Panc1 (cell line): Measurements from ENCODE around the gene PEX5L.

Source experiments
- TF ChIP-seq, protein P1 (sequence below), 2 experiments: IDR thresholded peaks; 2 replicates each; pipeline ENCODE4 v1.6.1; 2011 to 2012; ENCODE audit warnings: low read depth in 2 of 2, control low read depth in 1 of 2, low read length in 1 of 2, mild to moderate bottlenecking in 1 of 2, moderate library complexity in 1 of 2; ENCODE audit not compliant: insufficient read depth in 1 of 2
- TF ChIP-seq, protein P2 (sequence below): fragments of 450-650 bp; IDR thresholded peaks from 2 replicates; pipeline ENCODE4 v1.5.1; 2017; ENCODE audit warnings: mild to moderate bottlenecking

DNA sequence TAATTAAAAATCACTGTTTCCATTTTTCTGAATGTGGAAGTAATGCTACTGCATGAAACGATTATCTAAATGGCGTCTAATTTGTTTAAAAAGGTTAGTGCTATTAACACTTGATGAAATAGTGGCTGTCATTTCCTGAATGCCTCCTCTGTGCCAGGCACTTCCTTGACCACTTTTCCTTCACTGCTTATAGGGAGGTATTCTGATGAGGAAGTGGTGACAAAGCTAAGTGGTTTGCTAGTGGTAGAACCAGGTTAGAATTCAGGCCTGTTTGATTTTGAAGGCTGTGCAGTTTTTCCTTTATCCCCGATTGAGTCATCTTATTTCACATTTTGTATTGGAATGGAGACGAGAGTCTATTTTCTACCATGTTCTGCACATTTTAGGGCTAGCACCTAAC is 264.9 kb downstream of the PEX5L start:
- TF ChIP-seq, protein P1, sequence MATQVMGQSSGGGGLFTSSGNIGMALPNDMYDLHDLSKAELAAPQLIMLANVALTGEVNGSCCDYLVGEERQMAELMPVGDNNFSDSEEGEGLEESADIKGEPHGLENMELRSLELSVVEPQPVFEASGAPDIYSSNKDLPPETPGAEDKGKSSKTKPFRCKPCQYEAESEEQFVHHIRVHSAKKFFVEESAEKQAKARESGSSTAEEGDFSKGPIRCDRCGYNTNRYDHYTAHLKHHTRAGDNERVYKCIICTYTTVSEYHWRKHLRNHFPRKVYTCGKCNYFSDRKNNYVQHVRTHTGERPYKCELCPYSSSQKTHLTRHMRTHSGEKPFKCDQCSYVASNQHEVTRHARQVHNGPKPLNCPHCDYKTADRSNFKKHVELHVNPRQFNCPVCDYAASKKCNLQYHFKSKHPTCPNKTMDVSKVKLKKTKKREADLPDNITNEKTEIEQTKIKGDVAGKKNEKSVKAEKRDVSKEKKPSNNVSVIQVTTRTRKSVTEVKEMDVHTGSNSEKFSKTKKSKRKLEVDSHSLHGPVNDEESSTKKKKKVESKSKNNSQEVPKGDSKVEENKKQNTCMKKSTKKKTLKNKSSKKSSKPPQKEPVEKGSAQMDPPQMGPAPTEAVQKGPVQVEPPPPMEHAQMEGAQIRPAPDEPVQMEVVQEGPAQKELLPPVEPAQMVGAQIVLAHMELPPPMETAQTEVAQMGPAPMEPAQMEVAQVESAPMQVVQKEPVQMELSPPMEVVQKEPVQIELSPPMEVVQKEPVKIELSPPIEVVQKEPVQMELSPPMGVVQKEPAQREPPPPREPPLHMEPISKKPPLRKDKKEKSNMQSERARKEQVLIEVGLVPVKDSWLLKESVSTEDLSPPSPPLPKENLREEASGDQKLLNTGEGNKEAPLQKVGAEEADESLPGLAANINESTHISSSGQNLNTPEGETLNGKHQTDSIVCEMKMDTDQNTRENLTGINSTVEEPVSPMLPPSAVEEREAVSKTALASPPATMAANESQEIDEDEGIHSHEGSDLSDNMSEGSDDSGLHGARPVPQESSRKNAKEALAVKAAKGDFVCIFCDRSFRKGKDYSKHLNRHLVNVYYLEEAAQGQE (IDR thresholded peaks at IDR 0.05; ENCODE audit: insufficient read depth in 1 of 2, low read depth in 2 of 2, low read length in 1 of 2), result no peak
- TF ChIP-seq, protein P2, sequence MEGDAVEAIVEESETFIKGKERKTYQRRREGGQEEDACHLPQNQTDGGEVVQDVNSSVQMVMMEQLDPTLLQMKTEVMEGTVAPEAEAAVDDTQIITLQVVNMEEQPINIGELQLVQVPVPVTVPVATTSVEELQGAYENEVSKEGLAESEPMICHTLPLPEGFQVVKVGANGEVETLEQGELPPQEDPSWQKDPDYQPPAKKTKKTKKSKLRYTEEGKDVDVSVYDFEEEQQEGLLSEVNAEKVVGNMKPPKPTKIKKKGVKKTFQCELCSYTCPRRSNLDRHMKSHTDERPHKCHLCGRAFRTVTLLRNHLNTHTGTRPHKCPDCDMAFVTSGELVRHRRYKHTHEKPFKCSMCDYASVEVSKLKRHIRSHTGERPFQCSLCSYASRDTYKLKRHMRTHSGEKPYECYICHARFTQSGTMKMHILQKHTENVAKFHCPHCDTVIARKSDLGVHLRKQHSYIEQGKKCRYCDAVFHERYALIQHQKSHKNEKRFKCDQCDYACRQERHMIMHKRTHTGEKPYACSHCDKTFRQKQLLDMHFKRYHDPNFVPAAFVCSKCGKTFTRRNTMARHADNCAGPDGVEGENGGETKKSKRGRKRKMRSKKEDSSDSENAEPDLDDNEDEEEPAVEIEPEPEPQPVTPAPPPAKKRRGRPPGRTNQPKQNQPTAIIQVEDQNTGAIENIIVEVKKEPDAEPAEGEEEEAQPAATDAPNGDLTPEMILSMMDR, result no peak
